Measurements from ENCODE around the gene AKNAD1.
"Not testable (repeated sequence)": the region's sequence is repeated elsewhere in the genome, so short reads cannot be mapped to it uniquely, and the experiment has no call there.

AKNAD1 gene

GRCh38 chr1:108801101-108801500 lies 55.8 kb downstream of the AKNAD1 start:
- no peak for ATAC-seq
- Mint-ChIP-seq H3K4me3 (no peak overlapping the region), H3K9me3 (no peaks in the 10 kb centered on the region), H3K36me3 (ENCODE audit: low read depth) (peaks cover 27% of the 10 kb centered on the region), H3K27me3 (no peaks in the 10 kb centered on the region), H3K4me1 (no peaks in the 10 kb centered on the region), H3K27ac (no peak overlapping the region)
- DNase-seq = no peak

GRCh38 chr1:108799001-108799400 lies 57.9 kb downstream of the AKNAD1 start:
- DNase-seq = no peak
- Mint-ChIP-seq H3K9me3 (no peaks in the 10 kb centered on the region), H3K27me3 (no peaks in the 10 kb centered on the region), H3K36me3 (ENCODE audit: low read depth) (peaks cover 33% of the 10 kb centered on the region), H3K4me3 (no peak overlapping the region), H3K4me1 (no peaks in the 10 kb centered on the region), H3K27ac (no peak overlapping the region)
- ATAC-seq = no peak

DNA sequence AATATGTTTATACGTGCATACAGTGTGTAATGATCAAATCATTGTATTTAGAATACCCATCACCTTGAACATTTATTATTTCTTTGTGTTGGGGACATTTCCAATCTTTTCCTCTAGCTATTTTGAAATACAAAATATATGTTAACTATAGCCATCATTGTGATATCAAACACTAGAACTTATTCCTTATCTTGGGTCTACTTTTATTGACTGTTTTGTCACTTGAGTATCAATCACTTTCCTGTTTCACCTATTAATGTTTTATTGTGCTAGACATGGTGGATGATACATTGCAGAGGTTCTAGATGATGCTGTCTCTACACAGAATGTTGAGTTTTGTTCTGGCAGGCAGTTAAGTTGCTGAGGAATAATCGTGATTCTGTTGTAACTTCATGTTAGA lies 64.5 kb downstream of the AKNAD1 start:
- H3K4me3 Mint-ChIP-seq = no peak overlapping the region
- no peaks in the 10 kb centered on the region for H3K4me1 Mint-ChIP-seq
- peaks cover 60% of the 10 kb centered on the region for H3K36me3 Mint-ChIP-seq (ENCODE audit: low read depth)
- ATAC-seq = no peak
- H3K27me3 Mint-ChIP-seq = no peaks in the 10 kb centered on the region
- no peak overlapping the region for H3K27ac Mint-ChIP-seq
- DNase-seq = no peak
- H3K9me3 Mint-ChIP-seq = peaks cover 16% of the 10 kb centered on the region

DNA sequence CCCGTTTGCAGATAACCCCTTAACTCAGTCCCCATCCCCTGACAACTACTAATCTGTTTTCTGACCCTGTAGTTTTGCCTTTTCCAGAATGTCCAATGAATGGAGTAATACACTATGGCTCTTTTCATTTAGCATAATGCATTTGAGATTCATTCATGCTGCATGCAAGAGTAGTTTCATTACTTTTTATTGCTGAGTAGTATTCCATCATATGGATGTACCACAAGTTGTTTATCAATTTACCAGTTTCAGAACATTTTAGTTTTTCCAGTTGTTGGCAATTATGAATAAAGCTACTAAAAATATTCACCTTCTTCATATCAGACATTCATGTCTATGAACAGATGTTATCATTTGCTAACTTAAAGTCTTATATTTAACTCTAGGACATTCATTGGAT lies 65.1 kb downstream of the AKNAD1 start:
- no peaks in the 10 kb centered on the region for H3K27me3 Mint-ChIP-seq
- H3K9me3 Mint-ChIP-seq = peaks cover 16% of the 10 kb centered on the region
- no peak overlapping the region for H3K4me3 Mint-ChIP-seq
- DNase-seq = no peak
- no peak overlapping the region for H3K27ac Mint-ChIP-seq
- ATAC-seq = no peak
- peaks cover 64% of the 10 kb centered on the region for H3K36me3 Mint-ChIP-seq (ENCODE audit: low read depth)
- no peaks in the 10 kb centered on the region for H3K4me1 Mint-ChIP-seq

GRCh38 chr1:108785880-108786279 lies 71.0 kb downstream of the AKNAD1 start:
- Mint-ChIP-seq H3K9me3 (peaks cover 27% of the 10 kb centered on the region), H3K4me3 (no peak overlapping the region), H3K27ac (no peak overlapping the region), H3K4me1 (no peaks in the 10 kb centered on the region), H3K27me3 (no peaks in the 10 kb centered on the region), H3K36me3 (ENCODE audit: low read depth) (peaks cover 79% of the 10 kb centered on the region)
- no peak for DNase-seq
- ATAC-seq = no peak

GRCh38 chr1:108785264-108785663 lies 71.6 kb downstream of the AKNAD1 start:
- no peak overlapping the region for H3K27ac Mint-ChIP-seq
- no peaks in the 10 kb centered on the region for H3K4me1 Mint-ChIP-seq
- peaks cover 27% of the 10 kb centered on the region for H3K9me3 Mint-ChIP-seq
- peaks cover 79% of the 10 kb centered on the region for H3K36me3 Mint-ChIP-seq (ENCODE audit: low read depth)
- H3K27me3 Mint-ChIP-seq = no peaks in the 10 kb centered on the region
- ATAC-seq (no peak), DNase-seq (no peak)
- H3K4me3 Mint-ChIP-seq = no peak overlapping the region

GRCh38 chr1:108781575-108781944 lies 75.3 kb downstream of the AKNAD1 start:
- H3K4me1 Mint-ChIP-seq, H3K27ac Mint-ChIP-seq, ATAC-seq, H3K27me3 Mint-ChIP-seq, DNase-seq, H3K4me3 Mint-ChIP-seq: not testable (repeated sequence)
- Mint-ChIP-seq H3K36me3 (ENCODE audit: low read depth) (peaks cover 68% of the 10 kb centered on the region), H3K9me3 (peaks cover 27% of the 10 kb centered on the region)

DNA sequence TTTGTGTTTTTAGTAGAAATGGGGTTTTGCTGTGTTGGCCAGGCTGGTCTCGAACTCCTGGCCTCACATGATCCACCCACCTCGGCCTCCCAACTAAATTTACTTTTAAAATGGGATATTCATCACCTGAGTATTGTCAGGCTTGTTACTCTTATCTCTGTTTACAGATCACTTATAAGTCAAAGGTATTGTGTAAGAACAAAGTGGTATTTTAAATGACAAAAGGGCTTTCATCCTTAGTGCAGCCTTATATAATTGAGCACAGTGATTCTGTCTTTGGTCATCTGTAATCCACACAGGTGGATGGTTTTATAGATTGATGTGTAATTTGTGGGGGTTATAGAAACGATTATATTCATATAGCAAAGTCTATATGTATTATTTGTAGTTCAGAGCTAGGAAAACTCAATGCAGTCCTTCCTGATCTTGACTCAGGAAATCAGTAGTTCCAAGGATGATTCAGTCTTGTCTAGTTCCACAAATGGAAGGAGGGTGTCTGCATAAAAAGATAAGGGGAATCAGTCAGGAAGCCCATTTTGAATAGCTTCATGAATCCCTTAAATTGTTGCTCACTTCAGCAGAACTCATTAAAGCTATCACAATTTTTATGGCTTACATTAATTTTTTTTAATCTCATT lies 75.8 kb downstream of the AKNAD1 start:
- H3K36me3 Mint-ChIP-seq (ENCODE audit: low read depth) = peaks cover 63% of the 10 kb centered on the region
- ATAC-seq (no peak), DNase-seq (no peak)
- no peak overlapping the region for H3K27ac Mint-ChIP-seq
- H3K4me1 Mint-ChIP-seq = no peaks in the 10 kb centered on the region
- no peaks in the 10 kb centered on the region for H3K27me3 Mint-ChIP-seq
- peaks cover 25% of the 10 kb centered on the region for H3K9me3 Mint-ChIP-seq
- no peak overlapping the region for H3K4me3 Mint-ChIP-seq

DNA sequence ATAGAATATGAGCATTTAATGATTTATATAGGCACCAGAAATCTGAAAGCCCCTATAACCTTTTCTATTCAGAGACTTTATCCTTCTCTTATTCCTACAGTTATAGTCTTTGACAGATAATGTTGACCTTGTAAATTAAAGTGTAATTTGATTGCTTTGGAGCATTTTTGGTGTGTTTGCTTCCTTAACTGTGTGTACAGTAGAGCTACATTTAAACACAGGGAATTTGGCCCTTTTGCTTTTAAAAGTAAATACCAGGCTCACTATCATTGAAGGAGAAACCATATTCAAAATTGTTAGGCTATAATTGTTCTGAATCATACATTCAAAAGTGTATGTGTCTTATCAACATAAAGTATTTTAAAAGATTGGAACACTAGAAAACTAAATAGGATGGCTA lies 77.4 kb downstream of the AKNAD1 start:
- ATAC-seq = no peak
- DNase-seq = no peak
- H3K27me3 Mint-ChIP-seq = no peaks in the 10 kb centered on the region
- H3K27ac Mint-ChIP-seq = no peak overlapping the region
- no peak overlapping the region for H3K4me3 Mint-ChIP-seq
- peaks cover 10% of the 10 kb centered on the region for H3K9me3 Mint-ChIP-seq
- H3K4me1 Mint-ChIP-seq = no peaks in the 10 kb centered on the region
- peaks cover 53% of the 10 kb centered on the region for H3K36me3 Mint-ChIP-seq (ENCODE audit: low read depth)

- peaks cover 44% of the 10 kb centered on the region for H3K36me3 Mint-ChIP-seq (ENCODE audit: low read depth)
- H3K4me1 Mint-ChIP-seq = no peaks in the 10 kb centered on the region
- H3K27me3 Mint-ChIP-seq = no peaks in the 10 kb centered on the region
- no peak overlapping the region for H3K27ac Mint-ChIP-seq
- DNase-seq (no peak), ATAC-seq (no peak)
- H3K9me3 Mint-ChIP-seq = no peaks in the 10 kb centered on the region
- H3K4me3 Mint-ChIP-seq = no peak overlapping the region
Observed at GRCh38 chr1:108777839-108778238, 79.1 kb downstream of the AKNAD1 start.

GRCh38 chr1:108767708-108768107 lies 89.2 kb downstream of the AKNAD1 start:
- H3K4me3 Mint-ChIP-seq = no peak overlapping the region
- no peaks in the 10 kb centered on the region for H3K9me3 Mint-ChIP-seq
- no peak for ATAC-seq
- DNase-seq = no peak
- H3K36me3 Mint-ChIP-seq (ENCODE audit: low read depth) = peaks cover 30% of the 10 kb centered on the region
- H3K27me3 Mint-ChIP-seq = no peaks in the 10 kb centered on the region
- H3K4me1 Mint-ChIP-seq = no peaks in the 10 kb centered on the region
- H3K27ac Mint-ChIP-seq = no peak overlapping the region

- no peak overlapping the region for H3K4me3 Mint-ChIP-seq
- H3K36me3 Mint-ChIP-seq (ENCODE audit: low read depth) = peaks cover 30% of the 10 kb centered on the region
- no peak for ATAC-seq
- no peak overlapping the region for H3K27ac Mint-ChIP-seq
- no peaks in the 10 kb centered on the region for H3K9me3 Mint-ChIP-seq
- no peak for DNase-seq
- no peaks in the 10 kb centered on the region for H3K27me3 Mint-ChIP-seq
- H3K4me1 Mint-ChIP-seq = no peaks in the 10 kb centered on the region
Observed at GRCh38 chr1:108767115-108767514, 89.8 kb downstream of the AKNAD1 start.
